ENCODE results near the gene FGFRL1.

FGFRL1 gene

GRCh38 chr4:1024882-1025545 lies 13.6 kb downstream of the FGFRL1 start:
- DNase-seq: no peak

GRCh38 chr4:1026115-1026514 lies 14.7 kb downstream of the FGFRL1 start:
- DNase-seq: no peak

- DNase-seq: no peak
These were observed 15.9 kb downstream of the FGFRL1 start for GRCh38 chr4:1027219-1027914.

- DNase-seq: no peak
These were observed 16.5 kb downstream of the FGFRL1 start for GRCh38 chr4:1027915-1028238.

- DNase-seq: no peak
These were observed 17.3 kb downstream of the FGFRL1 start for GRCh38 chr4:1028574-1029220.

GRCh38 chr4:1029529-1029928 lies 18.1 kb downstream of the FGFRL1 start:
- DNase-seq: no peak

GRCh38 chr4:1030031-1030430 lies 18.6 kb downstream of the FGFRL1 start:
- no peak for DNase-seq

GRCh38 chr4:1030559-1030958 lies 19.1 kb downstream of the FGFRL1 start:
- no peak for DNase-seq

GRCh38 chr4:1031346-1031745 lies 19.9 kb downstream of the FGFRL1 start:
- no peak for DNase-seq

GRCh38 chr4:1031956-1032795 lies 20.8 kb downstream of the FGFRL1 start:
- no peak for DNase-seq

- no peak for DNase-seq
These were observed 21.4 kb downstream of the FGFRL1 start for GRCh38 chr4:1032861-1033260.

- DNase-seq: no peak
These were observed 22.6 kb downstream of the FGFRL1 start for GRCh38 chr4:1033840-1034551.

- no peak for DNase-seq
These were observed 24.1 kb downstream of the FGFRL1 start for GRCh38 chr4:1035510-1035909.

- DNase-seq: no peak
These were observed 24.7 kb downstream of the FGFRL1 start for GRCh38 chr4:1036095-1036494.

GRCh38 chr4:1036976-1037810 lies 25.8 kb downstream of the FGFRL1 start:
- DNase-seq: no peak

GRCh38 chr4:1038948-1039492 lies 27.6 kb downstream of the FGFRL1 start:
- no peak for DNase-seq

GRCh38 chr4:1039493-1040343 lies 28.3 kb downstream of the FGFRL1 start:
- DNase-seq: no peak

- DNase-seq: no peak
These were observed 29.1 kb downstream of the FGFRL1 start for GRCh38 chr4:1040344-1041146.

- DNase-seq: no peak
These were observed 29.9 kb downstream of the FGFRL1 start for GRCh38 chr4:1041147-1041935.
